IMR-90 (cell line): ENCODE data around the gene VOPP1. TPM values are rescaled to one million over a fixed set of nuclear protein-coding genes. Genes with fewer than 3 reads are reported as not detected.

Experiments used
- ATAC-seq: fragments of 200-7000 bp; cut with Tn5 transposase; 2 replicates; pipeline ENCODE4 v1.9.1; 2020; ENCODE audit warnings: low read depth, mild to moderate bottlenecking, moderate library complexity
- BruUV-seq: library from RNA; stranded (reverse); fragments of 400-500 nt; replicated peaks from 2 replicates; lab custom pipeline; 2021; lab: Mats Ljungman, UMichigan
- CTCF ChIA-PET: fragments of 300-600 bp; formaldehyde crosslinking; extraction: SDS; loops from one replicate; lab custom pipeline; 2021; ENCODE audit warnings: antibody characterized with exemption; lab: Yijun Ruan, JAX
- POLR2A ChIA-PET: fragments of 300-600 bp; sonication (Branson Sonifier 250); formaldehyde crosslinking; loops from one replicate; lab custom pipeline; 2022; ENCODE audit warnings: antibody characterized with exemption; ENCODE audit not compliant: unreplicated experiment; lab: Charles Lee
- DNase-seq: peaks from one replicate; pipeline ENCODE4 v3.0.0; 2013
- H2AFZ ChIP-seq: replicated peaks from 2 replicates; pipeline ENCODE3; 2013; ENCODE audit warnings: low read length, mild to moderate bottlenecking; ENCODE audit not compliant: poor library complexity
- H2AK5ac ChIP-seq: 2 replicates; pipeline ENCODE4 v1.6.1; 2013; ENCODE audit warnings: low read depth, low read length, inconsistent platforms
- H2AK9ac ChIP-seq: replicated peaks from 2 replicates; pipeline ENCODE3; 2013; ENCODE audit warnings: mild to moderate bottlenecking, low read depth, low read length, moderate library complexity; ENCODE audit not compliant: poor library complexity
- H2BK120ac ChIP-seq: 2 replicates; pipeline ENCODE4 v1.6.1; 2013; ENCODE audit warnings: low read depth, low read length, inconsistent platforms
- H2BK15ac ChIP-seq: 3 replicates; pipeline ENCODE4 v1.6.1; 2013; ENCODE audit warnings: low read depth, low read length, inconsistent platforms
- H2BK20ac ChIP-seq: 2 replicates; pipeline ENCODE4 v1.6.1; 2013; ENCODE audit warnings: low read depth, mild to moderate bottlenecking, inconsistent platforms, low read length, moderate library complexity
- H2BK5ac ChIP-seq: 2 replicates; pipeline ENCODE4 v1.6.1; 2013; ENCODE audit warnings: mild to moderate bottlenecking, low read depth, low read length, inconsistent platforms; ENCODE audit not compliant: poor library complexity, severe bottlenecking
- H3K14ac ChIP-seq: replicated peaks from 2 replicates; pipeline ENCODE4 v1.6.1; 2013; ENCODE audit warnings: low read depth, low read length, inconsistent platforms
- H3K18ac ChIP-seq: 2 replicates; pipeline ENCODE4 v1.6.1; 2013; ENCODE audit warnings: low read depth, low read length, control low read depth
- H3K23ac ChIP-seq: 2 replicates; pipeline ENCODE4 v1.6.1; 2013; ENCODE audit warnings: low read depth, low read length, inconsistent platforms
- H3K27ac ChIP-seq: 2 replicates; pipeline ENCODE4 v1.5.1; 2013; ENCODE audit warnings: mild to moderate bottlenecking, control low read depth, low read length; ENCODE audit not compliant: insufficient read depth
- H3K27me3 ChIP-seq: 2 replicates; pipeline ENCODE4 v1.6.1; 2013; ENCODE audit warnings: low read length; ENCODE audit not compliant: control insufficient read depth, insufficient read depth
- H3K36me3 ChIP-seq: 2 replicates; pipeline ENCODE4 v1.6.1; 2013; ENCODE audit warnings: low read length, mixed read lengths; ENCODE audit not compliant: control insufficient read depth, insufficient read depth
- H3K4ac ChIP-seq: 2 replicates; pipeline ENCODE4 v1.6.1; 2013; ENCODE audit warnings: low read depth, low read length, inconsistent platforms
- H3K4me1 ChIP-seq: 2 replicates; pipeline ENCODE4 v1.6.1; 2013; ENCODE audit warnings: low read length, mixed read lengths; ENCODE audit not compliant: control insufficient read depth, insufficient read depth
- H3K4me2 ChIP-seq: 2 replicates; pipeline ENCODE4 v1.6.1; 2013; ENCODE audit warnings: low read depth, mild to moderate bottlenecking, control low read depth, low read length, moderate library complexity
- H3K4me3 ChIP-seq: 2 replicates; pipeline ENCODE4 v1.5.1; 2013; ENCODE audit warnings: low read depth, mild to moderate bottlenecking, control low read depth, low read length, moderate library complexity; ENCODE audit not compliant: insufficient read depth
- H3K56ac ChIP-seq: 2 replicates; pipeline ENCODE4 v1.6.1; 2013; ENCODE audit warnings: low read length, inconsistent platforms; ENCODE audit not compliant: insufficient read depth; ENCODE audit errors: extremely low read depth
- H3K79me1 ChIP-seq, 2 experiments: 2 replicates each; pipeline ENCODE4 v1.6.1; 2013; ENCODE audit warnings: low read length in 2 of 2, inconsistent platforms in 1 of 2, low read depth in 1 of 2
- H3K9ac ChIP-seq: 2 replicates; pipeline ENCODE4 v1.6.1; 2013; ENCODE audit warnings: low read depth, low read length, control low read depth
- H3K9me1 ChIP-seq: 2 replicates; pipeline ENCODE4 v1.6.1; 2013; ENCODE audit warnings: low read length, inconsistent platforms; ENCODE audit not compliant: insufficient read depth
- H3K9me3 ChIP-seq: 2 replicates; pipeline ENCODE4 v1.6.1; 2013; ENCODE audit warnings: low read length; ENCODE audit not compliant: control insufficient read depth, insufficient read depth
- H4K20me1 ChIP-seq: 2 replicates; pipeline ENCODE4 v1.6.1; 2013; ENCODE audit warnings: low read length, inconsistent platforms; ENCODE audit not compliant: insufficient read depth
- H4K5ac ChIP-seq: 2 replicates; pipeline ENCODE4 v1.6.1; 2013; ENCODE audit warnings: mild to moderate bottlenecking, low read depth, low read length, control low read depth
- H4K8ac ChIP-seq, 2 experiments: 2 replicates each; pipeline ENCODE4 v1.6.1; 2013; ENCODE audit warnings: low read depth in 2 of 2, low read length in 2 of 2, control low read depth in 1 of 2, inconsistent platforms in 1 of 2
- H4K91ac ChIP-seq: 2 replicates; pipeline ENCODE4 v1.6.1; 2013; ENCODE audit warnings: low read depth, low read length, inconsistent platforms; ENCODE audit not compliant: insufficient read depth
- CEBPB ChIP-seq: IDR thresholded peaks from 2 replicates; pipeline ENCODE4 v1.6.1; 2012; ENCODE audit warnings: low read depth, low read length, improper control_type of control experiment
- CTCF ChIP-seq: conservative IDR thresholded peaks from 2 replicates; pipeline ENCODE4 v1.5.1; 2012; ENCODE audit warnings: mild to moderate bottlenecking, low read depth, low read length, improper control_type of control experiment
- ELK1 ChIP-seq: fragments of 150-350 bp; IDR thresholded peaks from 2 replicates; pipeline ENCODE4 v1.6.1; 2016; ENCODE audit warnings: low read depth, mild to moderate bottlenecking, low read length, moderate library complexity, borderline replicate concordance
- MAFK ChIP-seq: IDR thresholded peaks from 2 replicates; pipeline ENCODE4 v1.6.1; 2012; ENCODE audit warnings: low read depth, low read length, improper control_type of control experiment
- MAZ ChIP-seq: IDR thresholded peaks from 2 replicates; pipeline ENCODE4 v1.6.1; 2012; ENCODE audit warnings: low read depth, mild to moderate bottlenecking, low read length, improper control_type of control experiment, moderate library complexity, borderline replicate concordance
- POLR2A ChIP-seq: IDR thresholded peaks from 2 replicates; pipeline ENCODE4 v1.6.1; 2012; ENCODE audit warnings: mild to moderate bottlenecking, low read depth, low read length
- RFX5 ChIP-seq: IDR thresholded peaks from 2 replicates; pipeline ENCODE4 v1.8.0; 2012; ENCODE audit warnings: low read depth, mild to moderate bottlenecking, low read length, moderate library complexity
- WGBS, 2 experiments: methylation state at CpG; one replicate each; pipeline versions ENCODE4 v1.1.5 to v1.1.7; 2013; ENCODE audit warnings: missing lambda C conversion rate in 2 of 2; ENCODE audit not compliant: insufficient read length in 1 of 2; ENCODE audit errors: extremely low coverage in 2 of 2; 5-methylcytosine and 5-hydroxymethylcytosine counted together
- dilution Hi-C: fragments of 300-500 bp; cut with HindIII; formaldehyde crosslinking; loops from one replicate; pipeline ENCODE4 v1.14.3; 2018; ENCODE audit warnings: low sequenced_read_pairs; ENCODE audit not compliant: unreplicated experiment
- in situ Hi-C: fragments of 300-500 bp; cut with MboI; formaldehyde crosslinking; loops from 3 replicates; pipeline ENCODE4 v1.14.3; 2019; ENCODE audit warnings: low sequenced_read_pairs, inconsistent platforms, mixed read lengths
- intact Hi-C: fragments of 100-400 bp; cut with micrococcal nuclease; formaldehyde crosslinking; loops from 2 replicates; pipeline ENCODE4 v1.10.0; 2022
- polyA plus RNA-seq, 3 experiments: library from polyadenylated mRNA; depleted of rRNA; stranded (reverse); fragments of >200 nt; gene quantifications; 2 replicates each; pipeline ENCODE4 v1.2.3, GENCODE V29; 2012; ENCODE audit warnings: low replicate concordance in 1 of 3
- total RNA-seq: library from RNA; depleted of rRNA; stranded (reverse); fragments of >200 nt; gene quantifications from 2 replicates; pipeline ENCODE4 v1.2.3, GENCODE V29; 2012

Gene VOPP1
- total and polyA plus RNA-seq, 2 of the 4 experiments (the other 2 are of a cell fraction), result 60.2 to 94.5 TPM

GRCh38 chr7:55618913-55619312 is 46.6 kb upstream of the VOPP1 start:
- DNase-seq (no peak), ATAC-seq (no peak)
- Histone ChIP-seq H2AFZ (no peak overlapping the region), H2BK15ac (no peak overlapping the region), H3K18ac (no peak overlapping the region), H2AK9ac (no peak overlapping the region), H3K4me3 (no peak overlapping the region), H3K4me2 (no peak overlapping the region), H3K9me1 (no peaks in the 10 kb centered on the region), H4K8ac (no peak overlapping the region), H3K9me3 (peaks cover 4% of the 10 kb centered on the region), H2BK5ac (no peak overlapping the region), H2BK20ac (no peak overlapping the region), H3K23ac (no peak overlapping the region), H2AK5ac (no peak overlapping the region), H4K20me1 (no peaks in the 10 kb centered on the region), H2BK120ac (no peak overlapping the region), H4K91ac (no peak overlapping the region), H3K56ac (no peak overlapping the region), H3K79me1 (no peaks in the 10 kb centered on the region), H3K4ac (no peak overlapping the region), H3K14ac (no peak overlapping the region), H3K27me3 (no peaks in the 10 kb centered on the region), H3K27ac (no peak overlapping the region), H3K9ac (no peak overlapping the region), H4K5ac (no peak overlapping the region), H3K4me1 (no peaks in the 10 kb centered on the region), H3K36me3 (no peaks in the 10 kb centered on the region)
- BruUV-seq, result no TSS peak
- ChIA-PET CTCF (no interaction called here), POLR2A (no interaction called here)
- in situ Hi-C loops, result no loop called here
- TF ChIP-seq MAFK (no peak), RFX5 (no peak), CEBPB (no peak), POLR2A (no peak), ELK1 (no peak), CTCF (no peak), MAZ (no peak)
- intact Hi-C loops, result no loop called here
- dilution Hi-C loops, result no loop called here
- WGBS, 2 experiments, result no CpG with 5 or more reads among the region's 3 CpGs
